HepG2 (cell line): Measurements from ENCODE around the gene VKORC1. TPM values are rescaled to one million over a fixed set of nuclear protein-coding genes. Genes with fewer than 3 reads are reported as not detected.

Experiments
- BCL3 ChIP-seq: sonication (generic); formaldehyde crosslinking; IDR thresholded peaks from 2 replicates; pipeline ENCODE4 v1.5.1; 2020; ENCODE audit warnings: mild to moderate bottlenecking, missing genetic modification reagents, moderate library complexity
- BRCA1 ChIP-seq: sonication (generic); formaldehyde crosslinking; IDR thresholded peaks from 2 replicates; pipeline ENCODE4 v1.4.0; 2020; ENCODE audit warnings: missing genetic modification reagents
- DRAP1 ChIP-seq: IDR thresholded peaks from 2 replicates; pipeline ENCODE4 v1.6.1; 2016; ENCODE audit warnings: missing genetic modification reagents, missing compliant biosample characterization
- FOXP4 ChIP-seq: sonication (generic); formaldehyde crosslinking; IDR thresholded peaks from 2 replicates; pipeline ENCODE4 v1.4.0; 2020; ENCODE audit warnings: missing genetic modification reagents
- HNRNPK ChIP-seq: fragments of 200-400 bp; formaldehyde crosslinking; IDR thresholded peaks from 2 replicates; pipeline ENCODE4 v1.6.1; 2018; ENCODE audit warnings: low read length, low read depth, moderate library complexity, mild to moderate bottlenecking; ENCODE audit not compliant: poor library complexity, severe bottlenecking
- JUND ChIP-seq: sonication (generic); formaldehyde crosslinking; IDR thresholded peaks from 2 replicates; pipeline ENCODE4 v1.8.0; 2022; ENCODE audit warnings: mild to moderate bottlenecking, missing genetic modification reagents
- NR2F1 ChIP-seq, 2 experiments: fragments of 450-650 bp in 1 of 2; formaldehyde crosslinking in 1 of 2; IDR thresholded peaks; 2 replicates each; pipeline versions ENCODE4 v1.5.0 to v1.6.1; 2016 to 2020; ENCODE audit warnings: mild to moderate bottlenecking in 1 of 2, missing compliant biosample characterization in 1 of 2, missing genetic modification reagents in 1 of 2, moderate library complexity in 1 of 2
- PBX3 ChIP-seq: sonication (generic); formaldehyde crosslinking; IDR thresholded peaks from 2 replicates; pipeline ENCODE4 v1.8.1; 2023; ENCODE audit warnings: missing genetic modification reagents, inconsistent platforms, borderline replicate concordance
- PCBP2 ChIP-seq: fragments of 200-400 bp; formaldehyde crosslinking; optimal IDR thresholded peaks from 2 replicates; pipeline ENCODE3; 2018; ENCODE audit warnings: low read length, low read depth; ENCODE audit not compliant: poor library complexity, severe bottlenecking
- PHF21A ChIP-seq: sonication (generic); formaldehyde crosslinking; IDR thresholded peaks from 2 replicates; pipeline ENCODE4 v1.5.0; 2020; ENCODE audit warnings: mild to moderate bottlenecking, missing genetic modification reagents
- RXRB ChIP-seq: IDR thresholded peaks from 2 replicates; pipeline ENCODE4 v1.6.1; 2016; ENCODE audit warnings: borderline replicate concordance, missing genetic modification reagents, missing compliant biosample characterization
- TRIM22 ChIP-seq: fragments of 450-650 bp; IDR thresholded peaks from 2 replicates; pipeline ENCODE4 v1.6.1; 2017
- ZEB1 ChIP-seq: IDR thresholded peaks from 2 replicates; pipeline ENCODE4 v1.6.1; 2012; ENCODE audit warnings: mild to moderate bottlenecking, low read depth, inconsistent platforms; ENCODE audit not compliant: insufficient replicate concordance
- ZMYM3 ChIP-seq: sonication (generic); formaldehyde crosslinking; IDR thresholded peaks from 2 replicates; pipeline ENCODE4 v1.5.1; 2020; ENCODE audit warnings: mild to moderate bottlenecking, missing genetic modification reagents
- ZNF10 ChIP-seq: sonication (generic); formaldehyde crosslinking; IDR thresholded peaks from 2 replicates; pipeline ENCODE4 v1.4.0; 2020; ENCODE audit warnings: mild to moderate bottlenecking, low read depth, missing genetic modification reagents, borderline replicate concordance
- ZNF263 ChIP-seq: sonication (generic); formaldehyde crosslinking; IDR thresholded peaks from 2 replicates; pipeline ENCODE4 v1.4.0; 2020; ENCODE audit warnings: missing genetic modification reagents
- ZNF333 ChIP-seq: sonication (generic); formaldehyde crosslinking; IDR thresholded peaks from 2 replicates; pipeline ENCODE4 v1.4.0; 2020; ENCODE audit warnings: mild to moderate bottlenecking, missing genetic modification reagents, borderline replicate concordance
- ZNF446 ChIP-seq: sonication (generic); formaldehyde crosslinking; IDR thresholded peaks from 2 replicates; pipeline ENCODE4 v1.5.0; 2020; ENCODE audit warnings: mild to moderate bottlenecking, missing genetic modification reagents
- ZNF496 ChIP-seq: sonication (generic); formaldehyde crosslinking; IDR thresholded peaks from 2 replicates; pipeline ENCODE4 v1.8.1; 2023; ENCODE audit warnings: mild to moderate bottlenecking, moderate library complexity, missing genetic modification reagents; ENCODE audit not compliant: insufficient replicate concordance
- ZNF550 ChIP-seq: sonication (generic); formaldehyde crosslinking; IDR thresholded peaks from 2 replicates; pipeline ENCODE4 v1.4.0; 2020; ENCODE audit warnings: mild to moderate bottlenecking, missing genetic modification reagents, borderline replicate concordance
- ZNF839 ChIP-seq: sonication (generic); formaldehyde crosslinking; IDR thresholded peaks from 2 replicates; pipeline ENCODE4 v1.4.0; 2020; ENCODE audit warnings: missing genetic modification reagents, mild to moderate bottlenecking, borderline replicate concordance
- polyA plus RNA-seq, 8 experiments: library from polyadenylated mRNA; depleted of rRNA in 3 of 8; stranded (reverse) in 7 of 8; unstranded in 1 of 8; fragments of >200 nt; fragmentation: Illumina TruSeq in 4 of 8; extraction: Trizol in 4 of 8; gene quantifications; 2 replicates each; pipeline versions ENCODE4 v1.2.1 to v1.2.3, GENCODE V29; 2011 to 2016; ENCODE audit warnings: low read depth in 4 of 8, missing spikeins in 1 of 8, mixed read lengths in 1 of 8; ENCODE audit not compliant: insufficient read depth in 1 of 8
- total RNA-seq, 5 experiments: library from RNA; depleted of rRNA; stranded (reverse); fragments of >200 nt; fragmentation: Illumina TruSeq; extraction: Trizol; gene quantifications; 2 replicates each; pipeline ENCODE4 v1.2.3, GENCODE V29; 2016; ENCODE audit warnings: low read depth in 1 of 5

Gene VKORC1
- total and polyA plus RNA-seq, 2 of the 13 experiments (the other 11 are each of a cell fraction or from before 2014, with no cell fraction given): 141 to 615 TPM

- TF ChIP-seq ZNF839 (CRISPR knock-in tag) (peak; percentile 71; the same call in 1 of the 2 replicates), BRCA1 (peak; percentile 67; the same call in 1 of the 2 replicates), ZMYM3 (no peak; the same call in 1 of the 2 replicates), BCL3 (CRISPR knock-in tag) (peak; percentile 77; the same call in 1 of the 2 replicates), NR2F1 (CRISPR knock-in tag; IDR thresholded peaks at IDR 0.05) (no peak), FOXP4 (CRISPR knock-in tag) (peak; percentile 54), ZNF550 (CRISPR knock-in tag) (no peak), ZNF333 (CRISPR knock-in tag) (peak; percentile 60; the same call in 1 of the 2 replicates), DRAP1 (peak; percentile 81), PBX3 (0 out of 2 replicates have a peak, but pooled peaks have one; percentile 60), ZNF10 (CRISPR knock-in tag) (no peak), PCBP2 (no peak), RXRB (CRISPR knock-in tag) (peak; percentile 52; the same call in 1 of the 2 replicates), PHF21A (CRISPR knock-in tag) (0 out of 2 replicates have a peak, but pooled peaks have one; percentile 42), ZNF263 (CRISPR knock-in tag) (peak; percentile 77), TRIM22 (no peak), ZNF496 (CRISPR knock-in tag) (no peak), HNRNPK (peak; percentile 68), JUND (CRISPR knock-in tag) (0 out of 2 replicates have a peak, but pooled peaks have one; percentile 35), ZNF446 (CRISPR knock-in tag) (peak; percentile 97), ZEB1 (no peak)
Observed at GRCh38 chr16:31108035-31108793, 13.6 kb upstream of the VKORC1 start, which contains the start of gene BCKDK (continued).
